H1 (cell line): ENCODE results near the gene BRMS1. TPM values are rescaled to one million over a fixed set of nuclear protein-coding genes. Genes with fewer than 3 reads are reported as not detected.

Experiments used
- CBX8 ChIP-seq: fragments of 300-800, 300-1000 bp; sonication (generic); IDR thresholded peaks from 2 replicates; pipeline ENCODE4 v1.7.1; 2016; ENCODE audit warnings: low read depth, low read length, borderline replicate concordance
- CREB1 ChIP-seq: IDR thresholded peaks from 2 replicates; pipeline ENCODE4 v1.6.1; 2012; ENCODE audit warnings: inconsistent platforms
- CTCF ChIP-seq, 3 experiments: IDR thresholded peaks; 1 replicate in 2 of 3; 2 replicates in 1 of 3; pipeline versions ENCODE4 v1.5.1 to v1.6.1; 2011; ENCODE audit warnings: low read length in 3 of 3, mild to moderate bottlenecking in 3 of 3, inconsistent platforms in 2 of 3, low read depth in 1 of 3, moderate library complexity in 1 of 3; ENCODE audit not compliant: insufficient read depth in 1 of 3; ENCODE audit errors: control extremely low read depth in 1 of 3
- GTF2F1 ChIP-seq: IDR thresholded peaks from 2 replicates; pipeline ENCODE4 v1.6.1; 2012; ENCODE audit warnings: low read depth, low read length, improper control_type of control experiment, borderline replicate concordance
- KDM1A ChIP-seq: fragments of 200-600, 300-600 bp; sonication (generic); IDR thresholded peaks from 2 replicates; pipeline ENCODE4 v1.7.1; 2016; ENCODE audit warnings: mild to moderate bottlenecking, low read length, borderline replicate concordance
- SP2 ChIP-seq: IDR thresholded peaks from 2 replicates; pipeline ENCODE4 v1.6.1; 2012; ENCODE audit warnings: mild to moderate bottlenecking, low read length, inconsistent platforms
- ZNF274 ChIP-seq: IDR thresholded peaks from 2 replicates; pipeline ENCODE4 v1.7.0; 2012; ENCODE audit warnings: low read length, borderline replicate concordance; ENCODE audit errors: extremely low read depth
- polyA plus RNA-seq, 7 experiments: library from polyadenylated mRNA; depleted of rRNA in 3 of 7; stranded (reverse) in 5 of 7; unstranded in 2 of 7; fragments of >200 nt in 5 of 7; fragments of 200-250 nt in 2 of 7; gene quantifications; 1 replicate in 5 of 7; 2 replicates in 1 of 7; 4 replicates in 1 of 7; pipeline versions ENCODE4 v1.2.1 to v1.2.3, GENCODE V29; 2011 to 2013; ENCODE audit warnings: missing spikeins in 2 of 7, mixed read lengths in 2 of 7
- total RNA-seq: library from RNA; stranded (reverse); fragmentation: NEBNext Ultra II Directional; extraction: Animal tissue kit (Norgen Biotek cat#: 25700); gene quantifications from 2 replicates; pipeline ENCODE4 v1.2.1, GENCODE V29; 2021

Gene BRMS1
- total and polyA plus RNA-seq, 2 of the 8 experiments (the other 6 are each of a cell fraction or from before 2014, with no cell fraction given): 39.2 to 46.1 TPM

- TF ChIP-seq CBX8: no peak
- TF ChIP-seq ZNF274: no peak
- TF ChIP-seq KDM1A: no peak
- TF ChIP-seq CTCF (IDR thresholded peaks at IDR 0.05; ENCODE audit: control extremely low read depth in 1 of 3, insufficient read depth in 1 of 3, low read depth in 1 of 3, low read length in 3 of 3): no peak
- TF ChIP-seq SP2: no peak
- no peak for TF ChIP-seq GTF2F1
- no peak for TF ChIP-seq CREB1
These were observed 6.4 kb downstream of the BRMS1 start (continued) for GRCh38 chr11:66338276-66339161.
